ENCODE data around the gene GRID1.

DNA sequence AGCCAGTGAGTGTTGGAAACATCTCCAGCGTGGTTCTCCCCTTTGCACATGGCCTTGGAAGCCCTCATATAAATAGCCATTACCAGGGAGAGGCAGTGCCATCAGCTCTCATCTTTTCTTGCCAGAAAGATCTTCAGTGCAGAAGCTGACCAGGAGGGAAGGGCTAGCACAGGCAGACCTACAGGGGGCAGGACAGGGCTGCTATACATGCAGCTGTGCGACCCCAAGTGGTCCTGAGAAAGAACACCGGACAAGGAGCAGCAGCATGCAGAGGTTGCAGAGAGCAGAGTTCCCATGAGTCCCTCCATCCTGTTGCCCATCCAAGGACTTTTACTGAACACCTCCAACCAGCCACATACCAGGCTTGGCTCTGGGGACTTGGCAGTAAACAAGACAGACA, 17.1 kb downstream of the GRID1 start:
- no peak for TF ChIP-seq GATA2 (IDR thresholded peaks at IDR 0.05; ENCODE audit: low read depth, low read length)
- no peak for TF ChIP-seq GATA3 (IDR thresholded peaks at IDR 0.05; ENCODE audit: low read depth, low read length)

Measured in SH-SY5Y (cell line).